Ureter (tissue), 1 donor: Measurements from ENCODE around the gene GRK7. TPM values are rescaled to one million over a fixed set of nuclear protein-coding genes. Genes with fewer than 3 reads are reported as not detected.
"Not testable (repeated sequence)": the region's sequence is repeated elsewhere in the genome, so short reads cannot be mapped to it uniquely, and the experiment has no call there.

Source experiments
- DNase-seq: peaks from one replicate; pipeline ENCODE4 v3.0.0-alpha.2; 2020; ENCODE audit warnings: low spot score
- total RNA-seq: library from RNA; stranded (reverse); gene quantifications from one replicate; pipeline ENCODE4 v1.2.4, GENCODE V29; 2023
- donor health status: DM: yes; HTN: yes; CAD: no.

The GRK7 gene
- total RNA-seq, 1 donor from 2014 or later, result not detected

DNA sequence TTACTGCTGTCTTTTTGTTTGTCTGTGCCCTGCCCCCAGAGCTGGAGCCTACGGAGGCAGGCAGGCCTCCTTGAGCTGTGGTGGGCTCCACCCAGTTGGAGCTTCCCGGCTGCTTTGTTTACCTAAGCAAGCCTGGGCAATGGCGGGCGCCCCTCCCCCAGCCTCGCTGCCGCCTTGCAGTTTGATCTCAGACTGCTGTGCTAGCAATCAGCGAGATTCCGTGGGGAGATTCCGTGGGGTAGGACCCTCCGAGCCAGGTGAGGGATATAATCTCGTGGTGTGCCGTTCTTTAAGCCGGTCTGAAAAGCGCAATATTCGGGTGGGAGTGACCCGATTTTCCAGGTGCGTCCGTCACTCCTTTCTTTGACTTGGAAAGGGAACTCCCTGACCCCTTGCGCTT, 656 bp upstream of the GRK7 start:
- not testable (repeated sequence) for DNase-seq

DNA sequence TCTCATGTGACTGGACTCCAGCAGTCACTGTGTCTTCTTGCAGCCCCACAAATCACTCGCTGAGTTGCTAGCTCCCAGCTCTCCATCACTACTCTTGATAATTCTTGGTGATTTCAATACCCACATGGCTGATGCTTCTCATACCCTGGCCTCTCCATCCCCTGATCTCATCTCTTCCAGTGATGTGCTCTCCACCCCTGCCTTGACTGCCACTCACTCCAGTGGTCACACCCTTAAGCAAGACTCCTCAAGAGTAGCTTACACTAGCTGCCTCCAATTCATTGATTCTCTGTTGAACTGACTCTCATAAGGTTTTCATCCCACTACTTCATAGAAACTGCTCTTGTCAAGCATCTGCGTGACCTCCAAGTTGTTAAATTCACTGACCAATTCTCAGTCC, 837 bp downstream of the GRK7 start:
- DNase-seq, result no peak

DNA sequence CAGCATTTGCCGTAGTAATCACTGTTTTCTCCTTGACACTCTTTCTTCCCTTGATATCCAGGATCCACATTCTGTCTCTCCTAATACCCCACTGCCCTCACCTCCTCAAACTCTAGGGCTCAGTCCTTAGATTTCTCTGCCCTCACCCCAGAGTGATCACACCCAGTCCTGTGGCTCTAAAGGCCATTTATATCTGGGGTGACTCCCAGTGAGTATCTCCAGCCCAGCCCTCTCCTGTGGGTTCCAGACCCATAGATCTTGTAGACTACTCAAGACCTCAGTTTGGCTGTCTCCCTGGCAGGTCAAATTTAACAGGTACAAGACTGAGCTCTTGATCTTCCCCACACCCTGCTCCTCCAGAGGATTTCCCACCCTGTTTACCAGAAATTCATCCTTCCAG, 1.3 kb downstream of the GRK7 start:
- no peak for DNase-seq

DNA sequence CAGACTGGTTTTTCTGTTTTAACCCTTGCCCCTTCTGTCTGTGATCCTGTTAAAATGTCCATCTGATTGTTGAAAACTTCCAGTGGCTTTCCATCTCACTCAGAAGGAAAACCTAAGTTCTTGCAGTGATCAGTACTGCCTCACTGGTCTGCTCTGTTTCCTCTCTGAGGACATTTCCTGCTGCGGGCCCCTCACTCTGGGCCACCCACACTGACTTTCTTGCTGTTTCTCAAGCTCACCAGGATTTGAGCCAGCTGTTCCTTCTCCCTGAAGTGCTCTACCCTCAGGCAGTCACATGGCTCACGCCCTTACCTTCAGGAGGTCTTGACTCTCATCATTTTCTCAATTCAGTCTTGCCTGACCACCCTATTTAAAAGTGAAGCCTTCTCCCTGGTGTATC, 1.8 kb downstream of the GRK7 start:
- DNase-seq, result no peak

DNA sequence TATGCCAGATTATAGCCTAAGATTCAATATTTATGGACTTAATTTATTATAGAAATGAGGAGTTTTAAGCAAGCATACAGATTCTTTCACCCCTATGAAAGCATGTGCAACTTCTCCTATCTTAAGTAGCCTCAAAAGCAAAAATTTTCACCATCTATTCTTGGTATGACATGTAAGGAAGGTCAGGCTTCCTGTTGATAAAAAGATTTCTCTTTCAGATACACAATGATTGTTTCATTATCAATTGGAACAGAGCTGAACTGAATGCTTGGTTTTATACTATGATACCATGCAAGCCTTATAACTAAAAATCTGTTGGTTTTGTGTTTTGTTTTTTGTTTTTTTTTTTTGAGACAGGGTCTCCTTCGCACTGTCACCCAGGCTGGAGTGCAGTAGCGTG, 3.9 kb downstream of the GRK7 start:
- no peak for DNase-seq

DNA sequence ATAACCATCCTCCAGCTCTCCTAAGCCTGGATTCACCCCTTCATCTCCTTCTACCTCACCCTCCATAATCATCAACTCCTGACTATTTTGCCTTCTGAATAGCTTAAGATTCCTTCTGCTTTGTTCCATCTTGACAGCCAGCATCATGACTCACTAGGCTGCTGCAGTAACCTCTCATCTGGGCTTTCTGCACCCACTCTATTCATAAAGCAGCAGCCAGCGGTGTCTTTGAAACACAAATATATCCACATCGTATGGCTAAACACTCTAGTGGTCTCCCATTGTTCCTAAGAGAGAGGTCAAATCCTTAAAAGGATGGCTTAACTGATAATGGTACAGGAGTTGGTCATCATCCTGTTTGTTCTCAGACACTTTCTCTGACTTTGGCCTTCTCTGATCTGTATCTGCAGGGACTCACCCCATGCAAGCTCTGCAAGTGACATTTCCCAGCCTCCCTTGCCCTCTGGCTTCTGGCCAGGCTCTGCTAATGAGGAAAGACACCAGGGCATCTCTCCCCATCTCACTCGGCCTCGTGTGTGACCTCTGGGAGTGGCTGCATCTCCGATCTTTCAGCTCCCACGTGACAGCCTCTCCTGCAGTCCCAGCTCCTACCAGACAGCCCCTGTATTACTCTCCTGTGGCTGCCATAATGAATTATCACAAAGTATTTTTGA, 6.2 kb downstream of the GRK7 start:
- DNase-seq, result no peak

DNA sequence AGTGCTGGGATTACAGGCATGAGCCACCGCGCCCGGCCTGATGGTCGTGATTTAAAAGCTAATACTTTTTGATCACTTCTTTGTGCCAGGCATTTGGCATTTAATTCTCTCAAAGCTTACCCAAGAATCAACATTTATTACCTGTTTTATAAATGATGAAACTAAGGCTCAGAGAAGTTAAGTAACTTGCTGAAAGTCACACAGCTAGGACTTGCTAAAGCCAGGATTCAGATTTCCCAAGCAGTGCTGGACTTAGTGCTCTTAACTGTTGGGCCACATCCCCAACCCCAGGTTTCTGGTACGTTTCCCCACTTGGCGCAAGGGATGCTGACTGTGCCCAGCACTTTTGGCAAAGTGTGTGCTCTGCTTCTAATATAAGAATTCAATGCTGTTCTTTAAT, 10.5 kb downstream of the GRK7 start:
- DNase-seq, result no peak

DNA sequence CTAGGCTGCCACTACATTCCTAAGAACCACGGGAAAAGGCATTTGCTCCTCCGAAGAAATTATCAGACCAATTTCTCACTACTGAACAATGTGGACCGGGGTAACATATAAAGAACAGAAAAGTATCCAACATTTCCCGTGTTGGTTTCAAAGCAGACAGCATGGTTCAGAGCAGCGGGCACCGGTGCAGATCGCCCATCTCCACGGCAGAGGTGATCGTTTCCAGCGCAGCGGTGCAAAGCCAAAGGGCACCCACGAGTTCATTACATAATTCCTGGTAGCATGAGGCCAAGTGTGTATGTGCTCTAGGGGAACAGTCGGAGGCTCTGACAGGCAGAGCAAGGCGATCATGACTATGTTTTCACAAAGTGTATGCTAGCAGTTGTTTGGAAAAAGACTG, 13.2 kb downstream of the GRK7 start:
- no peak for DNase-seq

DNA sequence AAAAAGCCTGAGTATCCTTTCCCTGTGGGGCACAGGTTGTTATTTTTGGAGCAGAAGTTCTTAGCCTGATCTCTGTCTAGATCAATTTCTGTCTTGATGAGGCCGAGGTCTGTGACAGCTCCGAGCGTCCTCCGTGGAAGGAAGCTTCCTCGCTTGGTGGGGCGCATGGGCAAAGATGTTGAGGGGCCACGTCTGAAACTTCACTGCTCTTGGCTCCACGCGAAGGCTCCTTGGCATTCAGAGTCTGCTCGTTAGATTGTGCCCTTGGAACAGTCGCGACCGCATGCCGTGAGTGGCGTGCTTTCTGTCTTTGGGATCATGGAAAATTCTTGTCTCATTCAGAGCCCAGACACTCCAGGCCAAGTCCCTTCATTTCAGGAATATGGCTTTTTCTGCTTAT, 13.7 kb downstream of the GRK7 start:
- no peak for DNase-seq

DNA sequence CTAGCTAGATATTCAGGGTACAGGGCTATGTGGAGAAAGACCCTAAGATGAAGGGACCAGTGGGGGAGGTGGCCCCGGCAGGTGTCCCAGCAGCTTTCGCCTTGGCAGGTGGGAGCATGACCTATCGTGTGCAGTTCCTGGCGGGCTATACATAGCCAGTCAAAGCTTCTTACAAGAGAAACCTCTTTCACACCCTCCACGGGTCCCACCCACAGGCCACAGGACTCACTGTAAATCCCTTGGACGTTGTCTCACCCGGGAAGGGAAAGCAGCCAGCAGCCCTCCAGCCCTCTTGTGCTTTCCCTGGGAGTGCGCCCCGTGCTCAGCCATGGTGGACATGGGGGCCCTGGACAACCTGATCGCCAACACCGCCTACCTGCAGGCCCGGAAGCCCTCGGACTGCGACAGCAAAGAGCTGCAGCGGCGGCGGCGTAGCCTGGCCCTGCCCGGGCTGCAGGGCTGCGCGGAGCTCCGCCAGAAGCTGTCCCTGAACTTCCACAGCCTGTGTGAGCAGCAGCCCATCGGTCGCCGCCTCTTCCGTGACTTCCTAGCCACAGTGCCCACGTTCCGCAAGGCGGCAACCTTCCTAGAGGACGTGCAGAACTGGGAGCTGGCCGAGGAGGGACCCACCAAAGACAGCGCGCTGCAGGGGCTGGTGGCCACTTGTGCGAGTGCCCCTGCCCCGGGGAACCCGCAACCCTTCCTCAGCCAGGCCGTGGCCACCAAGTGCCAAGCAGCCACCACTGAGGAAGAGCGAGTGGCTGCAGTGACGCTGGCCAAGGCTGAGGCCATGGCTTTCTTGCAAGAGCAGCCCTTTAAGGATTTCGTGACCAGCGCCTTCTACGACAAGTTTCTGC, 15.0 kb downstream of the GRK7 start:
- DNase-seq, result no peak

DNA sequence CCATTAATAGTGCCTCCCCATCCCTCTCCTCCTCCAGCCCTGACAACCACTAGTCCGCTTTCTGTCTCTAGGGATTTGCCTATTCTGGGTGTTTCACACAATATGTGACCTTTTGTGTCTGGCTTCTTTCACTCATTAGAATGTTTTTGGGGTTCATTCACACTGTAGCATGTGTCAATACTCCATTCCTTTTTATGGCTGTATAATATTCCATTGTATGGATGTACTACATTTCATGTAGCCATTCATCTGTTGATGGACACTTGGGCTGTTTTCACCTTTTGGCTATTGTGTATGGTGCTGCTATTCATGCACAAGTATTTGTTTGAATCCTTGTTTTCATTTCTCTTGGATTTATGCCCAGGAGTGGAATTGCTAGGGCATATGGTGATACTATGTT, 16.5 kb downstream of the GRK7 start:
- DNase-seq, result no peak

DNA sequence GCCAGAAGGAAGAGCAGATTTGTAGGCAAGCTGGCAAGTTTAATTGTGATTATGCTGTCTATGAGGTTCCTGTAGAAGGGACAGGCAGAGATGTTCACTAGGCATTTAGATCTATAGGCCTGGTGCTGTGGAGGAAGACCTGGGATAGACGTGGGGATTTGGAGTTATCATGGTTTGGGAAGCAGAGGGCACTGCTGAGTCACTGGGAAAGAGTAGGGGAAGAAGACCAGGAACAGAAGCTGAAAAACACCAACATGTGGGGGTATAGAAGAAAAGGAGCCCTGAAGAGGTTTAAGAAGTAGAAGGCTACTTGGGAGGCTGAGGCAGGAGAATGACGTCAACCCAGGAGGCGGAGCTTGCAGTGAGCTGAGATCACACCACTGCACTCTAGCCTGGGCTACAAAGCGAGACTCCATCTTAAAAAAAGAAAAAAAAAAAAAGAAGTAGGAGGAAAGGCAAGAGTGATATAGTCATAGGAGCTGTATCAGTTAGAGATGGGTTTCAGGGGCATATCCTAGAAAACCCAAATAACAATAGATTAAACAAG, 19.3 kb downstream of the GRK7 start:
- DNase-seq, result no peak

DNA sequence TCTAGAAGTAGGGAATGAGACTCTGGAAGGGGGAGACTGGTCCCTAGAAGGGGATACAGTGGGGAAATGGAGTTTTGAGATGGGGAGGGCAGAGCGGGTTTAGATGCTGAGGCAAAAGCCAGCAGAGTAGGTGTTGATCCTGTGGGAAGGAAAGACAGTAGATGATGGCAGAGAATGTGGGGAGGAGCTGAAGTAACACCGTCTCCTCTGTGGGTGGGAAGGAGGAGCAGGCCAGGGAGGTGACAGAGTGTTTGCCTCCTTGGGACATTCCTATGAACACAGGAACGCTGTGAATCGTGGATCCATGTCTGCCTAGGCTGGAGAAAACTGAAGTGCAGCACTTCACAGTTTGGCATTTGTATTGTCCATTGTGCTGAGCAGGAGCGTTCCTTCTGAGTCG, 20.4 kb downstream of the GRK7 start:
- no peak for DNase-seq

DNA sequence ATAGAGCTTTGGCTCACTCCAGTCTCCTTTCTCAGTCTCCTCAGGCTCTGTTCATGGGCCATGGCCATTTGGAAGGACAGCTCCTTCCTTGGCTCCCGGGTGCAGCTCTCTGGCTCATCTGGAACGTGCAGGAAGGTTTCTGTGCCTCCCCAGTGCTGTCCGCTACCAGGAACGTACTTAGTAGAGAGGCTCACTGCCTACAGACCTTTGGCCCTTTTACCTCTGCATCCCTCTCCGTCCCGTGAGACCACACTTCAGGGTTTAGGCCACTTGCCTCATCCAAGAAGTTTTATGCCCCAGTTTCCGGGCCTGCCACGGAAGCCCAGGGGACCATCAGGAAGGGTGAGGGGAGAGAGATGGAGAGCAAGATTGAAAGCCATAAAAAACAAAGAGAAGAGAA, 20.9 kb downstream of the GRK7 start:
- DNase-seq, result no peak

DNA sequence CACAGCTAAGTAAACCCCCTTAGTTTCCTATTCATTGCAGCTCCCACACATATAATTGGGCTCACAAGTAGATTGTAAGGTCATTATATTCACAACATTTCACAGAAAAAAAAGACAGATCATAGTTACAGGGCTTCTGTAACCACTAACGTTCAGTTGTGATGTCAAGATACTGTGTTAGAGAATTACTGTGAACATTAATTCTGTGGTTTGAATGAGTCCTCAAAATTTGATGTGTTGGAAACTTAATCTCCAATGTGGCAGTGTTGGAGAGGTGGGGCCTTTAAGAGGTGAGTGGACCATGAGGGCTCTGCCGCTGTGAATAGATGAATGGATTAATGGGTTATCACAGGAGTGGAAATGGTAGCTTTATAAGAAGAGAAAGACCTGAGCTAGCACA, 21.3 kb downstream of the GRK7 start:
- no peak for DNase-seq

DNA sequence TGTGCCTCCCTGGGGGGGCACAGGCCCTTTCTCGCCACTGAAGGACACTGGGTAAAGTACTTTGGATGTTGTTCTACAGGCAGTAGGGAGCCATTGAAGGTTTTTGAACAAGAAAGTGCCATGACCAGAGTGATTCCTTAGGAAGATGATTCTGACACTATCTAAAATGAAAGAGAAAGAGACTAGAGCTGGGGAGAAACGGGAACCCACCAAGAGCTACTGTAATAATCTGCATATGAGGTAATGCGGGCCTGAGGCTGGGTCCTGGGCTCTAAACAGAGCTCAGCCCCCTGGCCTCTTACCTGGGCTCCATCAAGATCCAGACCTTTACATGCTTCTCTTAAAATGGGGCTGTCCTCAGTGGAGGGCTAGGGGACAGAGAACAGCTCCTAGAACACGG, 24.9 kb downstream of the GRK7 start:
- no peak for DNase-seq

DNA sequence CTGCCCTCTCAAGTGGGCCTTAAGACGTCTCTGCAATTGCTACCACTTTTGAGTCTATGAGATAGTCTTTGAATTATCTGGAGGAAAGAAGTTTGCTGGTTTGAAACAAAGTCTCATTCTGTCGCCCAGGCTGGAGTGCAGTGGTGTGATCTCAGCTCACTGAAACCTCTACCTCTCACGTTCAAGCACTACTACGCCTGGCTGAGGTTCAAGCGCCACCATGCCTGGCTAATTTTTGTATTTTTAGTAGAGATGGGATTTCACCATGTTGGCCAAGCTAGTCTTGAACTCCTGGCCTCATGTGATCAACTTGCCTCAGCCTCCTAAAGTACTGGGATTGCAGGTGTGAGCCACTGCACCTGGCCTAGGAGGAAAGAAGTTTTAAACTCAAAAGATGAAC, 25.5 kb downstream of the GRK7 start:
- not testable (repeated sequence) for DNase-seq

DNA sequence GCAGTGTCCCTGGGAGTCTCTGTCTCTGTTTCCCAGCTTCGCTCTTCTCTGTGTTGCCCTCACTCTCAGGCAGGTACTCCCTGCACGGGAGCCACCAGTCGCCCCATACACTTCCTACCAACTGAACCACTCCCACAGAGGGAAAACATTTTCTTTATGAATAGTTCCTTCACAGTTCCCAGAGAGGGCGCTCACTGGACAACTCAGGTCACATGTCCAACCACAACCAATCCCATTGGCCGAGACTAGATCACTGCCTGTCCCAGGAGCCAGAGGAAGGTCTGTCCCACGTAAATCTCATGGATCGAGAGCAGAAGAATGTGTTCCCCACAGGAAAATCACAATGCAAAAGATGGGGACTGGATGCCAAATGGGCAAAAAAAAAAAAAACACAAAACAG, 26.1 kb downstream of the GRK7 start:
- DNase-seq, result no peak

DNA sequence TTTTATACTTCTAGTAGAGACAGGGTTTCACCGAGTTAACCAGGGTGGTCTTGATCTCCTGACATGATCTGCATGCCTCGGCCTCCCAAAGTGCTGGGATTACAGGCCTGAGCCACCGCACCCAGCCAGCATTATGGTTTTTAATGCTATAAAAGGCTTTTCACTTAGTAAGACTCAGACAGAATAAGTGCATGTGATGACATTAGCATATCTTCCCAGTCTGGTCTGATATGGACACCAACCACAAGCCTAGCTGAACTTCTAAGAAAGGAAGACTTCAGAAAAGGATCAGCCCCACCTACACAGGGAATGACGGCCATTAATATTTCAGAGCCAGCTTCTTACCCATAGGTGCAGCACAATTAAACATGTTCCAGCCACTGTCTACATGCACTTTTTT, 27.0 kb downstream of the GRK7 start:
- DNase-seq, result no peak

DNA sequence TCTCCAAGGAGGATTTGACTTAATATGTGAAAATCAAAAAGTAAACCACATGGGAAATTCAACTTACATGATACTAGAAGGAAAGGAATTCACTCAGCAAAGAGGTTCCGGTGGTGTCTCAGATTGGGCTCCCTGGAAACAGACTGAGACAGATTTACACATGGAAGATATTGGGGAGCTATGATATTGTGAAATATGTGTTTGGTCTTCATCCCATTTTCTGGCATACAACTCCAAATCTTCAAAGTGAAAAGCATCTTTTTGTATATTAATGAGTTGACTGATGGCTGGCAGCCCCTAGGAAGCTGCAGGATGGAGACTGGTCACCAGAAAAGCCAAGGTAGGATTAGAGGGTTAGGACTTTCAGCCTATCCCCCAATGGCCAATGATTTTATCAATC, 29.3 kb downstream of the GRK7 start:
- DNase-seq, result no peak

DNA sequence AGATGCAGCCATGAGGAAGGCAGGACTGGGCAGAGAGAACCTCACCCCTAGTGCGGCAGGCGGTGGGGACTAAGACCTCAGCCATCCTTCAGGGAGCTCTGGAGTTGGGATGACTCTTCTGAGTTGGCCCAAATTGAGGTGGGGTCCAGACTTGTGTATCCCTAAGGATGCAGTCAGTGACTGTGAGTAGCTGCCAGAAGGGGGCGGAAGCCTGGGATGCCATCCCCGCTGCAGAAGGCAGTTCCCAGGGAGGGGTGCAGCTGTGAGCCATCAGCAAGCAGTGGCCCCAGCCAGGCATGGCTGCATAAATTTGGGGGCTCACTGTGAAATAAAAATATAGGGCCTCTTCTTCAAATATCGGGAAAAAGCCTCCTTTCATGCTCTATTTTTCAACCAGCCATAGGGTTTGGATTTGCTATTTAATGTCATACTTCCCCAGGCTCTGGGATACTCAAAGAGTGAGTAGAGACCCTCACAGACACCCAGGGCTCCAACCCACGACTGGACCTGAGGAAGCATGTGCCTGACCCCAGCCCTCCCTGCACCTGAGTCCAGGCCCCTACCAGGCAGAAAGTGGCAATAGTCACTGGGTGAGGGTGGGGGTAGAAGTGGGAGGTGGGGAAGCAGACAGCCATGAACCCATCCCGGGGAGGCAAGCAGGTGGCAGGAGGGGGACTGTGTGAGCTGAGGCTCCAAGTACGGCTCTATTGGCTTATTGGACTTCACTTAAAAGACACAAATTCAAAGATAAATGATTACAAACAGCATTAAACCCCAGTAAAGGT, 30.5 kb downstream of the GRK7 start:
- DNase-seq, result no peak

DNA sequence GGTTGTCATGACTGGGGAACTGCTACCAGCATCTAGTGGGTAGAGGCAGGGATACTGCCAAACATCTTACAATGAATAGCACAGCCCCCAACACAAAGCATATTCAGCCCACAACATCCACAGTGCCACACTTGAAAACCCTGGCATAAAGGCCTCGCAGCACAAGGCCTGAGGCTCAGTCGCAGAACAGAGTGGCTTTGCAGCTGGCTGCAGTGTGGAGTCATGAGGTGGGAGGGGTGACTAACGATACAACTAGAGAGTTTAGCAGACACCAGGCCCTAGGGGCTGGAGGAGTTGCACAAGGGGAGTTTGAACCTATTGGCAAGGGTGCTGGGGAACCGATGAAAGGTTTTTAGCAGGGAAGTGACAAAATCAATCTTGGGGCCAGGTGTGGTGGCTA, 32.1 kb downstream of the GRK7 start:
- DNase-seq, result no peak

DNA sequence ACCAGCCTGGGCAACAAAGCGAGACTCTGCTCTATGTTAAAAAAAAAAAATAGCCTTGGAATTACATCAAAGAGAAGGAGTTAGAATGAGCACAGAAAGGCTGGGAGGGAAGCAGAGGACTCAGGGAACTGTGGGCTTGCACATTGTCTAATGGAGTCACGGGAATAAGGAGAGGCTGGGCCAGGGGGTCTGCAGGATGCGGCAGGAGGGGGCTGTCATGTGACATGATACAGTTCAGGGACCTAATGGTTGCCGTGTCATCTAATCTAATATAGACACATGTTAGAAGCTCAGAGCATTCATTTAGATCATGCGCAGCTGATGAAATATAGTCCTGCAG, 32.5 kb downstream of the GRK7 start:
- DNase-seq, result no peak
